H1 (cell line): ENCODE results near the gene LRCH3. TPM values are rescaled to one million over a fixed set of nuclear protein-coding genes. Genes with fewer than 3 reads are reported as not detected.
A peak's percentile ranks its signal among the peaks of the same experiment; 100 is the strongest.

Experiments used
- CTCF ChIA-PET: fragments of 300-600 bp; sonication (Branson Sonifier 250); formaldehyde crosslinking; loops from one replicate; lab custom pipeline; 2021; ENCODE audit not compliant: partially characterized antibody; lab: Charles Lee
- POLR2A ChIA-PET: fragments of 300-600 bp; sonication (Branson Sonifier 250); formaldehyde crosslinking; loops from one replicate; lab custom pipeline; 2021; ENCODE audit warnings: inconsistent platforms; ENCODE audit not compliant: partially characterized antibody; lab: Charles Lee
- DNase-seq, 2 experiments: peaks; one replicate each; pipeline versions ENCODE4 v3.0.0 to v3.0.0-alpha.2; 2010 to 2022; ENCODE audit warnings: low spot score in 2 of 2, low read depth in 1 of 2, mixed read lengths in 1 of 2
- FAIRE-seq: peaks from 2 replicates; lab custom pipeline; 2011; peaks lifted over from hg19 to GRCh38; lab: Jason Lieb, UNC
- H2AFZ ChIP-seq: 2 replicates; pipeline ENCODE4 v1.8.1; 2012; ENCODE audit warnings: low read length, inconsistent platforms
- H2AK5ac ChIP-seq: 2 replicates; pipeline ENCODE4 v1.6.1; 2013; ENCODE audit warnings: low read depth, low read length
- H2BK120ac ChIP-seq: replicated peaks from 2 replicates; pipeline ENCODE3; 2013; ENCODE audit warnings: low read depth, low read length, inconsistent platforms
- H2BK12ac ChIP-seq: 2 replicates; pipeline ENCODE4 v1.6.1; 2013; ENCODE audit warnings: low read depth, low read length
- H2BK15ac ChIP-seq: 2 replicates; pipeline ENCODE4 v1.6.1; 2013; ENCODE audit warnings: low read length
- H2BK20ac ChIP-seq: 2 replicates; pipeline ENCODE4 v1.6.1; 2013; ENCODE audit warnings: low read length
- H2BK5ac ChIP-seq: 2 replicates; pipeline ENCODE4 v1.6.1; 2013; ENCODE audit warnings: low read depth, low read length
- H3K14ac ChIP-seq: 2 replicates; pipeline ENCODE4 v1.6.1; 2013; ENCODE audit warnings: inconsistent platforms; ENCODE audit not compliant: insufficient read length
- H3K18ac ChIP-seq: 2 replicates; pipeline ENCODE4 v1.6.1; 2013; ENCODE audit warnings: low read length; ENCODE audit errors: extremely low read depth
- H3K23ac ChIP-seq: 2 replicates; pipeline ENCODE4 v1.6.1; 2013; ENCODE audit warnings: inconsistent platforms; ENCODE audit not compliant: insufficient read length
- H3K23me2 ChIP-seq: 2 replicates; pipeline ENCODE4 v1.6.1; 2013; ENCODE audit warnings: low read depth, low read length
- H3K27ac ChIP-seq: 2 replicates; pipeline ENCODE4 v1.6.1; 2011; ENCODE audit warnings: low read depth, low read length, inconsistent platforms
- H3K27me3 ChIP-seq, 4 experiments: replicated peaks in 1 of 4; 1 replicate in 1 of 4; 2 replicates in 3 of 4; pipeline versions ENCODE4 v1.6.1 to v1.8.1; 2011 to 2013; ENCODE audit warnings: low read length in 3 of 4, mild to moderate bottlenecking in 3 of 4, inconsistent platforms in 2 of 4, mixed read lengths in 2 of 4, moderate library complexity in 1 of 4; ENCODE audit not compliant: control insufficient read depth in 3 of 4, insufficient read depth in 3 of 4; ENCODE audit errors: extremely low read depth in 1 of 4
- H3K36me3 ChIP-seq, 4 experiments: 2 replicates each; pipeline versions ENCODE4 v1.6.1 to v1.8.1; 2011 to 2013; ENCODE audit warnings: mild to moderate bottlenecking in 4 of 4, low read length in 3 of 4, moderate library complexity in 2 of 4, control low read depth in 1 of 4, inconsistent platforms in 1 of 4; ENCODE audit not compliant: insufficient read depth in 4 of 4, control insufficient read depth in 2 of 4
- H3K4ac ChIP-seq: replicated peaks from 2 replicates; pipeline ENCODE3; 2013; ENCODE audit warnings: low read length, low read depth, mixed read lengths, inconsistent platforms; ENCODE audit not compliant: insufficient read length
- H3K4me1 ChIP-seq, 4 experiments: replicated peaks in 1 of 4; 1 replicate in 1 of 4; 2 replicates in 3 of 4; pipeline versions ENCODE4 v1.6.1 to v1.8.1; 2011 to 2013; ENCODE audit warnings: low read length in 3 of 4, inconsistent platforms in 2 of 4, mixed read lengths in 1 of 4; ENCODE audit not compliant: insufficient read depth in 4 of 4, control insufficient read depth in 3 of 4
- H3K4me2 ChIP-seq, 2 experiments: 2 replicates each; pipeline versions ENCODE4 v1.6.1 to v1.8.1; 2011 to 2013; ENCODE audit warnings: low read depth in 2 of 2, low read length in 2 of 2, control low read depth in 1 of 2, inconsistent platforms in 1 of 2, mild to moderate bottlenecking in 1 of 2; ENCODE audit not compliant: insufficient read depth in 1 of 2
- H3K4me3 ChIP-seq, 4 experiments: fragments of 200-600, 300-600 bp in 1 of 4; sonication (generic), shearing (Covaris generic), sonication (Bioruptor Twin) in 1 of 4; 2 replicates each; pipeline versions ENCODE4 v1.5.1 to v1.8.1; 2011 to 2016; ENCODE audit warnings: low read length in 4 of 4, low read depth in 3 of 4, control low read depth in 2 of 4, inconsistent platforms in 2 of 4, mild to moderate bottlenecking in 2 of 4, mixed read lengths in 1 of 4, moderate library complexity in 1 of 4; ENCODE audit not compliant: insufficient read depth in 2 of 4; ENCODE audit errors: extremely low read depth in 1 of 4
- H3K56ac ChIP-seq: replicated peaks from 2 replicates; pipeline ENCODE3; 2013; ENCODE audit warnings: low read depth, mild to moderate bottlenecking, mixed read lengths, low read length, inconsistent platforms; ENCODE audit not compliant: insufficient read length
- H3K79me1 ChIP-seq: 2 replicates; pipeline ENCODE4 v1.6.1; 2013; ENCODE audit warnings: low read depth, low read length, control low read depth
- H3K79me2 ChIP-seq, 2 experiments: 2 replicates each; pipeline versions ENCODE4 v1.6.1 to v1.8.1; 2012 to 2013; ENCODE audit warnings: low read length in 2 of 2, mild to moderate bottlenecking in 2 of 2, inconsistent platforms in 1 of 2; ENCODE audit not compliant: insufficient read depth in 2 of 2, control insufficient read depth in 1 of 2
- H3K9ac ChIP-seq, 4 experiments: replicated peaks in 1 of 4; 1 replicate in 1 of 4; 2 replicates in 3 of 4; pipeline versions ENCODE4 v1.6.1 to v1.8.1; 2011 to 2013; ENCODE audit warnings: low read depth in 3 of 4, low read length in 3 of 4, control low read depth in 2 of 4, mild to moderate bottlenecking in 2 of 4, moderate library complexity in 2 of 4, inconsistent platforms in 1 of 4; ENCODE audit errors: extremely low read depth in 1 of 4
- H3K9me3 ChIP-seq, 2 experiments: 2 replicates each; pipeline versions ENCODE4 v1.6.1 to v1.8.1; 2012 to 2013; ENCODE audit warnings: mild to moderate bottlenecking in 2 of 2, moderate library complexity in 2 of 2, control low read depth in 1 of 2, inconsistent platforms in 1 of 2, low read depth in 1 of 2, low read length in 1 of 2, mixed read lengths in 1 of 2; ENCODE audit not compliant: insufficient read depth in 2 of 2
- H4K20me1 ChIP-seq, 2 experiments: replicated peaks in 1 of 2; 2 replicates each; pipeline versions ENCODE3 to v1.8.1; 2011 to 2013; ENCODE audit warnings: inconsistent platforms in 2 of 2, low read length in 2 of 2, mild to moderate bottlenecking in 1 of 2; ENCODE audit not compliant: insufficient read depth in 2 of 2, control insufficient read depth in 1 of 2
- H4K5ac ChIP-seq: 2 replicates; pipeline ENCODE4 v1.6.1; 2013; ENCODE audit warnings: low read length, low read depth, mixed read lengths, inconsistent platforms; ENCODE audit not compliant: insufficient read length
- H4K8ac ChIP-seq: 2 replicates; pipeline ENCODE4 v1.8.0; 2013; ENCODE audit warnings: mild to moderate bottlenecking, moderate library complexity, low read length, inconsistent platforms; ENCODE audit not compliant: insufficient read depth; ENCODE audit errors: extremely low read depth
- H4K91ac ChIP-seq: replicated peaks from 2 replicates; pipeline ENCODE3; 2013; ENCODE audit warnings: low read length, mixed read lengths, inconsistent platforms; ENCODE audit not compliant: insufficient read length
- ASH2L ChIP-seq: fragments of 200-600, 300-600 bp; sonication (generic); IDR thresholded peaks from one replicate; pipeline ENCODE4 v1.7.1; 2017; ENCODE audit warnings: low read length
- ATF2 ChIP-seq: IDR thresholded peaks from 2 replicates; pipeline ENCODE4 v1.6.1; 2012; ENCODE audit warnings: low read length, inconsistent platforms
- CBX8 ChIP-seq: fragments of 300-800, 300-1000 bp; sonication (generic); IDR thresholded peaks from 2 replicates; pipeline ENCODE4 v1.7.1; 2016; ENCODE audit warnings: low read depth, low read length, borderline replicate concordance
- KDM5A ChIP-seq: fragments of 200-600 bp; IDR thresholded peaks from 2 replicates; pipeline ENCODE4 v1.7.1; 2012; ENCODE audit warnings: mild to moderate bottlenecking, low read length, inconsistent platforms, mixed read lengths
- MAX ChIP-seq: IDR thresholded peaks from 2 replicates; pipeline ENCODE4 v1.6.1; 2012; ENCODE audit warnings: inconsistent platforms
- RNF2 ChIP-seq: fragments of 200-900, 300-1000 bp; sonication (generic); IDR thresholded peaks from 2 replicates; pipeline ENCODE4 v1.7.1; 2016; ENCODE audit warnings: borderline replicate concordance, low read depth, mild to moderate bottlenecking, antibody characterized with exemption, low read length; ENCODE audit not compliant: poor library complexity, severe bottlenecking; ENCODE audit errors: missing control alignments
- SP1 ChIP-seq: IDR thresholded peaks from 2 replicates; pipeline ENCODE4 v1.6.1; 2011; ENCODE audit warnings: low read depth, low read length
- TAF7 ChIP-seq: optimal IDR thresholded peaks from 2 replicates; pipeline ENCODE3; 2011; ENCODE audit warnings: low read depth, mild to moderate bottlenecking, inconsistent platforms, low read length, moderate library complexity, borderline replicate concordance
- YY1 ChIP-seq: IDR thresholded peaks from 2 replicates; pipeline ENCODE4 v1.6.1; 2011; ENCODE audit warnings: low read depth, mild to moderate bottlenecking, low read length
- WGBS, 2 experiments: shearing (Covaris generic) in 1 of 2; methylation state at CpG; one replicate each; pipeline versions ENCODE4 v1.1.6 to v1.1.7; 2013 to 2015; ENCODE audit warnings: low lambda C conversion rate in 2 of 2, mixed read lengths in 2 of 2, inconsistent platforms in 1 of 2, low coverage in 1 of 2, missing lambda C conversion rate in 1 of 2; ENCODE audit not compliant: insufficient replicate concordance in 2 of 2, insufficient coverage in 1 of 2, insufficient read length in 1 of 2; ENCODE audit errors: extremely low coverage in 1 of 2, missing lambda C conversion rate in 1 of 2; 5-methylcytosine and 5-hydroxymethylcytosine counted together
- polyA plus RNA-seq, 7 experiments: library from polyadenylated mRNA; depleted of rRNA in 3 of 7; stranded (reverse) in 5 of 7; unstranded in 2 of 7; fragments of >200 nt in 5 of 7; fragments of 200-250 nt in 2 of 7; gene quantifications; 1 replicate in 5 of 7; 2 replicates in 1 of 7; 4 replicates in 1 of 7; pipeline versions ENCODE4 v1.2.1 to v1.2.3, GENCODE V29; 2011 to 2013; ENCODE audit warnings: missing spikeins in 2 of 7, mixed read lengths in 2 of 7
- total RNA-seq: library from RNA; stranded (reverse); fragmentation: NEBNext Ultra II Directional; extraction: Animal tissue kit (Norgen Biotek cat#: 25700); gene quantifications from 2 replicates; pipeline ENCODE4 v1.2.1, GENCODE V29; 2021

LRCH3 gene
- total and polyA plus RNA-seq, 2 of the 8 experiments (the other 6 are each of a cell fraction or from before 2014, with no cell fraction given): 58.4 to 66.0 TPM

GRCh38 chr3:197748597-197749314 is 42.3 kb upstream of the LRCH3 start:
- Histone ChIP-seq H3K4me2 (peak overlapping the region; percentile 89 to 96), H3K4me1 (peaks cover 0 to 8% (median 3%) of the 10 kb centered on the region in 4 experiments; a peak in 6 of 7 replicates), H2AK5ac (no peak overlapping the region), H4K5ac (no peak overlapping the region), H3K79me2 (peaks cover 0 to 10% of the 10 kb centered on the region in 2 experiments; a peak in 1 of 4 replicates), H3K14ac (no peak overlapping the region), H4K20me1 (peaks cover 0 to 3% of the 10 kb centered on the region in 2 experiments), H3K23me2 (peaks cover 15% of the 10 kb centered on the region; the same call in 1 of the 2 replicates), H3K27me3 (peaks cover 0 to 25% (median 13%) of the 10 kb centered on the region in 4 experiments; a peak in 6 of 7 replicates), H3K9ac (no peak overlapping the region), H2BK20ac (0 out of 2 replicates have a peak overlapping the region, but pooled peaks have one; percentile 1), H3K18ac (no peak overlapping the region), H3K4me3 (peak overlapping the region; percentile 55 to 95 (median 78)), H3K23ac (no peak overlapping the region), H3K56ac (no peak overlapping the region), H2BK5ac (no peak overlapping the region), H3K4ac (no peak overlapping the region), H4K91ac (no peak overlapping the region), H2BK120ac (no peak overlapping the region), H4K8ac (no peak overlapping the region), H2BK12ac (peak overlapping the region; percentile 52; the same call in 1 of the 2 replicates), H2BK15ac (no peak overlapping the region), H2AFZ (peak overlapping the region; percentile 98), H3K36me3 (no peaks in the 10 kb centered on the region), H3K79me1 (no peaks in the 10 kb centered on the region), H3K27ac (no peak overlapping the region), H3K9me3 (no peaks in the 10 kb centered on the region)
- FAIRE-seq (no peak), DNase-seq (no peak)
- POLR2A ChIA-PET: interaction anchor here (0.8 to 1.2 kb wide), 3 partner anchors 9 to 42 kb away, joined by 3 to 4 read pairs (median 3); partner anchors contain the start of gene LRCH3
- CTCF ChIA-PET: interaction anchor here (0.7 to 2.0 kb wide), 6 partner anchors 8 to 67 kb away, joined by 3 to 5 read pairs (median 3); no protein-coding TSS in a partner anchor
- 55% methylated on average over 12 of the region's 12 CpGs; no CpG with 5 or more reads in 1 of the 2 experiments for WGBS, 2 experiments
- TF ChIP-seq ATF2 (no peak), RNF2 (no peak), ASH2L (no peak), YY1 (no peak), TAF7 (no peak), KDM5A (no peak), SP1 (no peak), MAX (no peak), CBX8 (no peak)
